Renal cortical epithelial cell (primary cell): ENCODE data around the gene MAGI3. TPM values are rescaled to one million over a fixed set of nuclear protein-coding genes. Genes with fewer than 3 reads are reported as not detected.

ENCODE experiments used
- DNase-seq: peaks from one replicate; pipeline ENCODE4 v3.0.0-alpha.2; 2011; ENCODE audit warnings: low read depth
- total RNA-seq: library from RNA; depleted of rRNA; stranded (reverse); fragments of >200 nt; gene quantifications from 2 replicates; pipeline ENCODE4 v1.2.3, GENCODE V29; 2014

The MAGI3 gene
- 6.9 and 13.4 TPM in 2 replicates for total RNA-seq

- peak; percentile 93 for DNase-seq
Observed at GRCh38 chr1:113389953-113390834, at the start of gene MAGI3. Gene MAGI3 (plus strand): TSS chr1:113390515. CDS start chr1:113391034, 519 bp downstream.

- no peak for DNase-seq
Observed at GRCh38 chr1:113353580-113353979, 36.7 kb upstream of the MAGI3 start.

- DNase-seq, result no peak
Observed at GRCh38 chr1:113363935-113364334, 26.4 kb upstream of the MAGI3 start.

- DNase-seq, result no peak
Observed at GRCh38 chr1:113369040-113369439, 21.3 kb upstream of the MAGI3 start.

- DNase-seq, result no peak
Observed at GRCh38 chr1:113369699-113370098, 20.6 kb upstream of the MAGI3 start.

- DNase-seq, result no peak
Observed at GRCh38 chr1:113370868-113371267, 19.4 kb upstream of the MAGI3 start.

- DNase-seq, result no peak
Observed at GRCh38 chr1:113372546-113372945, 17.8 kb upstream of the MAGI3 start.

GRCh38 chr1:113373644-113374043 lies 16.7 kb upstream of the MAGI3 start:
- DNase-seq, result no peak

GRCh38 chr1:113375878-113376277 lies 14.4 kb upstream of the MAGI3 start:
- no peak for DNase-seq

- DNase-seq, result no peak
Observed at GRCh38 chr1:113380075-113380474, 10.2 kb upstream of the MAGI3 start.

GRCh38 chr1:113388017-113388620 lies 2.2 kb upstream of the MAGI3 start:
- DNase-seq, result no peak

- DNase-seq, result peak; percentile 79
Observed at GRCh38 chr1:113388621-113389358, 1.5 kb upstream of the MAGI3 start.

GRCh38 chr1:113389359-113389952 lies 859 bp upstream of the MAGI3 start:
- peak; percentile 13 for DNase-seq

GRCh38 chr1:113390871-113391648 lies 745 bp downstream of the MAGI3 start:
- DNase-seq, result no peak

GRCh38 chr1:113391649-113392271 lies 1.4 kb downstream of the MAGI3 start:
- DNase-seq, result peak; percentile 25

- no peak for DNase-seq
Observed at GRCh38 chr1:113392541-113393128, 2.3 kb downstream of the MAGI3 start.

- no peak for DNase-seq
Observed at GRCh38 chr1:113394043-113394862, 3.9 kb downstream of the MAGI3 start.

- no peak for DNase-seq
Observed at GRCh38 chr1:113394863-113395259, 4.5 kb downstream of the MAGI3 start.

GRCh38 chr1:113396102-113396501 lies 5.8 kb downstream of the MAGI3 start:
- DNase-seq, result no peak

GRCh38 chr1:113396585-113396984 lies 6.3 kb downstream of the MAGI3 start:
- peak; percentile 93 for DNase-seq
